NCI-H2107 treated with DMSO at 0.1 percent for 48 hours (cell line): ENCODE data around the gene GAS7.
"Not testable (repeated sequence)": the region's sequence is repeated elsewhere in the genome, so short reads cannot be mapped to it uniquely, and the experiment has no call there.

ENCODE experiments used
- DNase-seq: peaks from one replicate; lab custom pipeline; 2025; ENCODE audit not compliant: unreplicated experiment; lab: John Stamatoyannopoulos, UW

GAS7 gene

GRCh38 chr17:10114931-10115535 is 83.4 kb downstream of the GAS7 start:
- no peak for DNase-seq

DNA sequence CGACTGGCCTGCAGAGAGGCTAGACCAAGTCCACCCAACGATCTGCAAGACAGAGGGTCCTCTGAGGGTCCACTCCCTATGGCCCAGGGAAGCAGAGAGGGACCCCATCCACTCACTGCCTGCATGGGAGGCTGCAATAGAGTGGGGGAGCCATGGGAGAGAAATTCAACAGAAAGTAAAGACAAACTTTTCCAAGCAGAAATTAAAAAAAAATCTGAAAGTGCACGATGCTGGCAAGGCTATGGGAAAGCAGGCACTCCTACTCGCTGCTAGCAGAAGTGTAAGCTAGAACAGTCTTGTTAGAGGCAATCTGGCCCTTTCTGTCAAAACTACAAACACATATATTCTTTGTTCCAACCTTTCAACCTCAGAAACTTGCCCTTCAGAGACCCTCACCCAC is 85.4 kb downstream of the GAS7 start:
- no peak for DNase-seq

DNA sequence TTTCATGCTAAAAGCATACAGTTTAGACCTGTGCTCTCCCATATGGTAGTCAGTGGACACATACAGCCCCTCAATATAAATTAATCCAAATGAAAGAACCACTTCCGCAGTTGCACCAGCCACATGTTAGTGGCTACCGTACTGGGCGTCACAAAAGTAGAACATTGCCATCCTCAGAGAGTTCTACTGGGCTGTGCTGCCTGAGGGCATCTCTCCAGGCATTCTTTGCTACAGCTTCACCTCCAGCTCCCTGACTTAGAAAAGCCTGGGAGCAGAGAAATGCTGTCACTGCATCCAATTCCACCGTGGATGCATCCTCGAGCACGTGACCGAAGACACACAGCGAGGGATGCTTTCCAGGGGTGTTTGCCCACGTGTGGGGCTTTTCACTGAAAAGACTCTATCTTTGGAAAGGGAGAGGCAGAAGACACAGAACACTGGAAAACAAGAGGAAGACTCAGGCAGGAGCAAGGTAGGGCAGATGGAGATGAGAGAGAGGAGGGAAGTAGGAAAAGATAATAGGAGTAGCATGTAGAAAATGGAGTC is 86.4 kb downstream of the GAS7 start:
- no peak for DNase-seq

- no peak for DNase-seq
Measured at GRCh38 chr17:10109146-10109545, 89.3 kb downstream of the GAS7 start.

DNA sequence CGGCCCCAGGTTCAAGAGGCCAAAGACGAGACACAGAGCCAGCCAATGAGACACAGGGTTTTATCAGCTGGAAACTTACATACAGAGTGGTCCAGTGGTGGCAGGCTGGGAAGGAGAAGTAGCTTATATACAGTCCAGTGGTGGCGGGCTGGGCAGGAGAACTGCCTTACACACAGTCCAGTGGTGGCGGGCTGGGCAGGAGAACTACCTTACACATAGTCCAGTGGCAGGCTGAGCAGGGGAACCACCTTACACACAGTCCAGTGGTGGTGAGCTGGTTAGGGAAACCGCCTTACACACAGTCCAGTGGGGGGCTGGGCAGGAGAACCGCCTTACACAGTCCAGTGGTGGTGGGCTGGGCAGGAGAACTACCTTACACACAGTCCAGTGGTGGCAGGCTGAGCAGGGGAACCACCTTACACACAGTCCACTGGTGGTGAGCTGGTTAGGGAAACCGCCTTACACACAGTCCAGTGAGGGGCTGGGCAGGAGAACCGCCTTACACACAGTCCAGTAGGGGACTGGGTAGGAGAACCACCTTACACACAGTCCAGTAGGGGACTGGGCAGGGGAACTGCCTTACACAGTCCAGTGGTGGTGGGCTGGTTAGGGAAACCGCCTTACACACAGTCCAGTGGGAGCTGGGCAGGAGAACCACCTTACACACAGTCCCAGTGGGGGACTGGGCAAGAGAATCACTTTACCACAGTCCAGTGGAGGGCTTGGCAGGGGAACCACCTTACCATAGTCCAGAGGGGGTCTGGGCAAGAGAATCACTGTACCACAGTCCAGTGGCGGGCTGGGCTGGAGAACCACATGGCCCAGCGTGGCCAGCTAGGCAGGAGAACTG is 90.9 kb downstream of the GAS7 start:
- no peak for DNase-seq

DNA sequence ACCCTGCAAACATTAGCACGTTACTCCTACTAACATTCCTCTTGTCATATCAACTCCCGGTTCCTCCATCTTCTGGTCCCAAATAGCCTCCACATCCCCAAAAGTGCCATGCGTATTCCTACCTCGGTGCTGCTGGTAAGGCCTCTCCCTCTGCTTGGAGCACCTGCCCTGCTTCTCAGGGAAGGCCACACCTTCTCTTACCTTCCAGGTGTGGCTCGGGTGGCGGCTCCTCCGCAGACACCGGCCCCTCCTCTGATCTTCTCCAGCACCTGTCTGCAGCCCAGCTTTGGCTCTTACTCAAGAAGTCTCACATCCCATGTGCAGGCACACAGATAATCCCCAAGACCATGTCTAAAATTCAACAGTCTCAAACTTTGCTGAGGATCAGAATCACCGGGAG is 92.3 kb downstream of the GAS7 start:
- DNase-seq, result no peak

- no peak for DNase-seq
Measured at GRCh38 chr17:10105513-10106001, 92.8 kb downstream of the GAS7 start.

- no peak for DNase-seq
Measured at GRCh38 chr17:10103712-10104111, 94.7 kb downstream of the GAS7 start.

DNA sequence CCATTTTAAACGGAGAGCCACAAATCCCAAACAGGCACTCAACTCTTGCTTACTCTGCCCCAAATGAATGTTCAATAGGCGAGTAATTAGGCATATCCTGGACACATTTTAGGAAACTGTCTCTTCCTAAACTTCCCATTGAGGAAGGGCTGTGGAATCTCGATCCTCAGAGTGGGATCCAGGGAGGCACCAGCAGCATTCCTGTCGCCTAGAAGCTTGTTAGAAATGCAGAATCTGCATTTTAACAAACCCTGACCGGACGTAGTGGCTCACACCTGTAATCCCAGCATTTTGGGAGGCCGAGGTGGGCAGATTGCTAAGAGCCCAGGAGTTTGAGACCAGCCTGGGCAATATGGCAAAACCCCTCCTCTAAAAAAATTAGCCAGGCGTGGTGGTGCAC is 95.6 kb downstream of the GAS7 start:
- DNase-seq, result no peak

GRCh38 chr17:10099051-10099571 is 99.3 kb downstream of the GAS7 start:
- no peak for DNase-seq

DNA sequence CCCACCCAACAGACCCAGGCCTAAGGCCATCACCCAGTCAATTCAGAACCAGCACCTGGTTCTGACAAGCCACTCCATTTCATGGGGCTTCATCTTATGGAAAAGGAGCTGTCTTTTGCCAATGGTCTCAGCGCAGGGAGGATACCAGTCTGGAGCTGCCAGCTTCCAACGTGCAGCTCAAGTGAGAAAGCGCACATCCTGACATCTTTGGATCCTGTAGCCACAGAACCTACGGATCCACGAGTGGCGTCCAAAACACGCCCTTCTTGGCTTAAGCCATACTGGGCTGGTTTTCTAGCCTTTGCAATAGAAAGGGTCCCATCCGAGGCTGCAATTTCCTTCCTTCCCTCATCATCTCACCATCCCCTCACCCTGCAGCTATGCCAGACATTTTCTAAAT is 101.8 kb downstream of the GAS7 start:
- no peak for DNase-seq

DNA sequence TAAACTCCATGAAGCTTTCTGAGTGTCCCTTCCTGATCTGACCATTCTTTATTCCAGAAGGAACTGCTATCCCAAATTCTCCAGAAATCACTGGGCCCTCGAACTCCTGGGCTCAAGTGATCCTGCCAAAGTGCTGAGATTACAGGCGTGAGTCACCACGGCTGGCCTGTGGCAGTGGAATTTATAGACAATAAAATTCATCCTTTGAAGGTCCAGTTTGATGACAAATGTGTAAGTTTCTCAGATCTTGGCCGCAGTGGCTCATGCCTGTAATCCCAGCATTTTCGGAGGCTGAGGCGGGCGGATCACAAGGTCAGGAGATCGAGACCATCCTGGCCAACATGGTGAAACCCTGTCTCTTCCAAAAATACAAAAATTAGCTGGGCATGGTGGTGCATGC is 103.1 kb downstream of the GAS7 start:
- not testable (repeated sequence) for DNase-seq

DNA sequence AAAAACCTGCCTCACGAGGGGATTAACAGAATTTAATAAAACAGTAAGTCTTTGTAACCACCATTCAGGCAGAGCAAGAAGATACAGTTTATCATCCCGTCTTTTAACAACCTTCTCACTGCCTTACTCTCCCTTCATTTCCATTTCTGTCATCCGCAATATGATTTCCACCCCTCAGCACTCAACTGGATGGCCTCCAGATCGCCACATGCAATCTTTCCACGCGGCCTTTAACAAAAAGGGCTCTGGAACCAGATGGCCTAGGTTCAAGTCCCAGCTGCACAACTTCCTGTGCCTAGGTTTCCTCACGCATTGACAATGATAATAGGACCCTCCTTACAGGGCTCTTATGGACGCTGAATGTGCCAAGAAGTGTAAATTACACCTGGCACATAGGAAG is 103.6 kb downstream of the GAS7 start:
- no peak for DNase-seq

DNA sequence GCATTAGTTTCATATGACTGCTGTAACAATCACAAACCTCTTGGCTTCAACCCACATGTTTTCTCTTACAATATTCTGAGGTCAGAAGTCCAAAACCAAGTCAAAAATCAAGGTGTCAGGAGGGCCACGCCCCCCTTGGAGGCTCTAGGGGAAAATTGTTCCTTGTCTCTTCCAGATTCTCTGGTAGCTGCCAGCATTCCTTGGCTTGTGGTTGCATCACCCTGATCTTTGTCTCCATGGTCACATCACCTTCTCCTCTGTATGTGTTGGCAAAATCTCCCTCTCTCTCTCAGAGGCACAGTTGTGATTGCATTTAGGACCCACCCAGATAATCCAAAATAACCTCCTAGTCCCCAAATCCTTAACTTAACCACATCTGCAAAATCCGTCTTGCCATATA is 105.8 kb downstream of the GAS7 start:
- DNase-seq, result no peak

DNA sequence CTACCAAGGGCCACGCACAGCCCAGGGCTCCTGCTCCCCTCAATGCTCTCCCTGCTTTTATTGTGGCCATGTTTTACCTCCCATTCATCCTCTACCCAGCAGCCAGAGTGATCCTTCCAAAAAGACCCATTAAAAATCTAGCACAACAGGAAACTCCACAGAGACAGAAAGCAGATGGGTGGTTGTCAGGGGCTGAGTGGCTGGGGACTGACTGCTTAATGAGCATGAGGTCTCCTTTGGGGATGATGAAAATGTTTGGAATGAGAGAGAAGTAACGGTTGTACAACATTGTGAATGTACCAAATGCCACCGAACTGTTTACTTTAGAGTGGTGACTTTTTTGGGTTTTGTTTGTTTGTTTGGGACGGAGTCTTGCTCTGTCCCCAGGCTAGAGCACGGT is 107.4 kb downstream of the GAS7 start:
- DNase-seq, result no peak

DNA sequence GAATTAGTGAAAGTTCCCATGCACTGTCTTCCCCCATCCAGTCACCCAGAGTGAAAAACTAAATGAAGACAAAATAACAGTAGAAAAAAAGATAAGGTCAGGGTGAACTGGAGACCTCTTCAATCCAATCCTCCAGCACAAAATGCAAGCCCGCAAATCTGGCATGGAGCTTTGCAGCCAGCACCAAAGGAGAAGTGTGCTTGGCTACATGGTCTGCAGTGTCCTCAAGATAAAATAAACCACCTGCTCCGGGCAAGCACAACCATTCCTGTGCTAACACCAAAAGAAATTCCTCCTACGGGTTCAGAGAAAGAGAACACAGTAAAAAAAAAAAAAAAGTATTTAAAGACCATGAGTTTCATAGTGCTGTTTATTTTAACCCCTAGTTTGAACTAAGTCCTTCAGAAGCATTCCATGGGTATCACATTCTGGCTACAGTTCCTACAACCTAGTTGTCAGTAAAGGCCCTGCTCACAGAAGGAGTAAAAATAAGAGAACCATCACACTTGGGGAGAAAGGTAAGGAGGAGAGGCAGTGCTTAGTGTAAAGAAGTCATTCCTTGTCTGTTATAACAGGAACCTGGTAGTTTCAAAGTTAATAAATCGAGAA is 109.1 kb downstream of the GAS7 start:
- DNase-seq, result no peak

- no peak for DNase-seq
Measured at GRCh38 chr17:10088444-10088843, 110.0 kb downstream of the GAS7 start.

- no peak for DNase-seq
Measured at GRCh38 chr17:10087355-10087754, 111.1 kb downstream of the GAS7 start.

- DNase-seq, result no peak
Measured at GRCh38 chr17:10083864-10084263, 114.5 kb downstream of the GAS7 start.

DNA sequence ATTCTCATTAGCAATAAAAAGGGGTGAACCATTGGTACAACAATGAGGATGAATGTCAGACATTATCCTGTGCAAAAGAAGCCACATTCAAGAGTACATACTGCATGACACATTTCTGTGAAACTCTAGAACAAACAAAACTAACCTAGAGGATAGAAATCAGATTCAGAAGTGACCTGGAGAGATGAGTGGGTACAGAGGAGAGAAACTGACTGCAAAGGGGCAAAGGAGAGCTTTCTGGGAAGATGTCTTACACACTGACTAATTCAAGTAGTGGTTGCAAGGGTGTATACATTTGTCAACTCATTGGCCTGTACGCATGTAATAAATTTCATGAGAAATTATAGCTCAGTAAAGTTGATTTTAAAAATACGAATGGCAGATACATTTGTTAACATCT is 115.6 kb downstream of the GAS7 start:
- no peak for DNase-seq

GRCh38 chr17:10081571-10082169 is 116.7 kb downstream of the GAS7 start:
- DNase-seq, result no peak
